IPS-NIHi11 (cell line): ENCODE results near the gene PRKCA.
"Not testable (repeated sequence)": the region's sequence is repeated elsewhere in the genome, so short reads cannot be mapped to it uniquely, and the experiment has no call there.

Source experiments
- DNase-seq: peaks from one replicate; pipeline ENCODE4 v3.0.0; 2012; ENCODE audit warnings: mixed read lengths, low spot score

PRKCA gene

GRCh38 chr17:66578781-66579489 is 276.5 kb downstream of the PRKCA start:
- no peak for DNase-seq

DNA sequence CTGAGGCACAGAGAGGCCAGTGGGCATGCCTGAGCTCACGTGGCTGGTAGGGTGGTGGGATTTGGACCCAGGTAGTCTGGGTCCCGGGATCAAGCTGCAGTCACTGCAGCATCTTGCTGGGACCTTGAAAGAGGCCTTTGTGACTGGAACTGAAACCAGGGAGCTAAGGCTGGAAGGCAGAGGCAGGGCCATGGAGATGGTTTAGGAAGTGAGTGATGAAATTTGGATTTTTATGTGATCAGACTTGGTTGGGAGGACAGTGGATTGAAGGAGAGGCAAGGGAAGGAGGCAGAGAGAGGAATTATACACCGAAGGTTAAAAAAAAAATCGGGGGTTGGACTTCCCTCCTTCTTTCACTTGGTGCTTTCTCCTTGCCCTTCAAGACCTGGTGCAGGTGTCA is 277.1 kb downstream of the PRKCA start:
- DNase-seq: no peak

GRCh38 chr17:66580184-66580955 is 278.0 kb downstream of the PRKCA start:
- peak; percentile 55 for DNase-seq

DNA sequence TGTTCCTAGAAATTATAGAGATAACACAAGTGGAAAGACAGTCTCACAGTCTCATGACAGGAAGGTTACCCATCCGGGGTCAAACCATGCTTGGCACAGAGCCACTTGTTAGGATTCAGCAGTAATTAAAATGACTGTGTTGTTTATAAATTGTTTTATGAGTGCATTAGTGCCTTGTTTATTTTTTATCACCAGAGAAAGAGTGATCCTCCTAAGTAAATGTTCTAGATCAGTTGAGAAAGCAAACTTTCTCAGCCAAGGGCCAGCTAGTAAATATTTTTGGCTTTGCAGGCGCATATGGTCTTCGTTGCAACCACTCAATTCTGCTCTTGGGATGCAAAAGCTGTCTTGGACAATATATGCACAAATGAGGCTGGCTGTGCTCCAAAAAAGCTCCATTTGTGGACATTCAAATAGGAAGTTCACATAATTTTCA is 278.6 kb downstream of the PRKCA start:
- DNase-seq: no peak

DNA sequence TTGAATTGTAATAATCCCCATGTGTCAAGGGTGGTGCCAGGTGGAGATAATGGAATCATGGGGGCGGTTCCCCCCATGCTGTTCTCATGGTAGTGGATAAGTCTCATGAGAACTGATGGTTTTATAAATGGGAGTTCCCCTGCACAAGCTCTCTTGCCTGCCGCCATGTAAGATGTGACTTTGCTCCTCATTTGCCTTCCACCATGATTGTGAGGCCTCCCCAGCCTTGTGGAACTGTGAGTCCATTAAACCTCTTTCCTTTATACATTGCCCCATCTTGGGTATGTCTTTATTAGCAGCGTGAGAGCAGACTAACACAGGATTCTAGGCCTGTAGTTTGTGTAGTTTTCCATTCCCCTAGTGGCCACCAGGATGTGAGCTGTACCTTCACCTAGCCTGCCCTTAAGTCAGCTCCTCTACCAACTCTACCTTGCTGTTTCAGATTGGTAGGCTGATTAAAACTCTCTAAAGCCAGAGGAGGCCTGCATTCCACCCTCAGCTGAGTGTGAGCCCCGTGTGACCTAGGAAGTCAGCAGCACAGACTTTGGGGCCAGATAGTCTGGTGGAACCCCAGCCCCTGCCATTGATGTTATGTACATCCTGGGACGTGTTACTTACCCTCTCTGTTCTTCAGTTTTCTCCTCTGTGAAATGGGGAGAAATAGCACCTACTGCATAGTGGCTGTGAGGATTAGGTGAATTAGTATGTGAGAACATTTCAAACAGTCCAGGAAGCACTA is 280.1 kb downstream of the PRKCA start:
- DNase-seq: no peak

DNA sequence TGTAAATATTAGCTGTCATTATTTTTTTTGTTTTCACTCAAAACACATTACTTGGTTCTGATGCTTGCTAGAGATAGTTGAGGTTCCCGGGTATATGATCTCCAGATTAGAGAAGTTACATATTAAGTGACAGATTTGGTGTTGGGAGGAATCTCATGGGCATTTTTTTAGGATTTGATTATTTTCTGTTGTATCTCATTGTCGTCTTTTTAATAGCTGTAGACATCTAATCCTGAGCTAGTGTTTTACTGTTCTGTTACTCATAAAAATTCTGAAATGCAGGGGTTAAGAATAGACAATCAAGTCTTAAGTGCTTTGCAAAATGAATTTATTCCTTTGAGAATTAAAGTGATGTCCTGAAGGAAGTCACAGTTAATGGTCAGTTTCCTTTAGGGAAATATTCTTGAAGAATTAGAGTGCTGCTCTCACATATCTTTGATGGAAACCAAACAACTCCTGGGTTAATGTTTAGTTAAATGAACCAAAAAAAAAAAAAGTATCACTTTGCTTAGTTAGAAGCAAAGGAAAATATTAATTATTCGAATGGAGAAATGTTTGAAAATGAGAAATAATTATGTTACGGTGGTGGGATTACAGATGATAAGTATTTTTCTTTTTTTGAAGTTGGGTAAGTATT is 280.8 kb downstream of the PRKCA start:
- DNase-seq: no peak

DNA sequence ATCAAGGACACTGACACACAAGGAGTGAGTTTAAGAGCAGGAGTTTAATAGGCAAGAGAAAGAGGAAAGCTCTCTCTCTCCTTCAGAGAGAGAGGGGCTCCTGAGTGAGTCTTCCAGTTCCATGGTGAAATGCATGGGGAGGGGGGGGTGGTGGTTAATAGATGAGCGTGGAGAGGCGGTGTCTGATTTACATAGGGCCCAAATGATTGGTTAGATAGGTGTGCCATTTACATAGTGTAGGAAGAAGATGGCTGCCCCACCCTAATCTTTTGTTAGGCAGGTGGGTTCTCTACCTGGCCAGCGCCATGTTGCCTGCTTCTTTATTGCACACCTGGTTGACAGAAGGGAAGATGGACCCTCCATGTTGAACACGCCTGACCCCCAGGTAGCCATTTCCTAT is 282.5 kb downstream of the PRKCA start:
- no peak for DNase-seq

GRCh38 chr17:66585472-66585871 is 283.1 kb downstream of the PRKCA start:
- no peak for DNase-seq

- no peak for DNase-seq
Measured at GRCh38 chr17:66589892-66590291, 287.5 kb downstream of the PRKCA start.

GRCh38 chr17:66593116-66593515 is 290.7 kb downstream of the PRKCA start:
- DNase-seq: no peak

- no peak for DNase-seq
Measured at GRCh38 chr17:66595893-66596292, 293.5 kb downstream of the PRKCA start.

- DNase-seq: no peak
Measured at GRCh38 chr17:66602659-66603384, 300.4 kb downstream of the PRKCA start.

DNA sequence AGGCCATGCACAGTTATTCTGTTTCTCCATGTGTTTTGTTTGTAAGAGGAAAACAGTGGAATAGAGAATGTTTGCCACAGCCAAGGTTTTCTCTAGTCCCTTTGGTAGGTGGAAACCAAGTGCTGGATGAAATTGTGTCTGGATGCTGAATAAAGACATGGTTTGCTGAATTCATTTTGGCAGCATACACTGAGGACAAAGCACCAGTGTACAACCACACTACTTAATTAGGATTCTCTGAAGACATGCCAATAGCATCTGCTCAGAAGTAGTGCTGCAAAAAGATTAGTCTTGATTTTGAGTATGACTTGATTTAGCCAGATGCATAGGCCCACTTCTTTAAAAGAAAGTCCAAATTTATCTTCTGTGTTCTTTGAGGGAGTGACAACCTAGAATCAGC is 302.0 kb downstream of the PRKCA start:
- no peak for DNase-seq

DNA sequence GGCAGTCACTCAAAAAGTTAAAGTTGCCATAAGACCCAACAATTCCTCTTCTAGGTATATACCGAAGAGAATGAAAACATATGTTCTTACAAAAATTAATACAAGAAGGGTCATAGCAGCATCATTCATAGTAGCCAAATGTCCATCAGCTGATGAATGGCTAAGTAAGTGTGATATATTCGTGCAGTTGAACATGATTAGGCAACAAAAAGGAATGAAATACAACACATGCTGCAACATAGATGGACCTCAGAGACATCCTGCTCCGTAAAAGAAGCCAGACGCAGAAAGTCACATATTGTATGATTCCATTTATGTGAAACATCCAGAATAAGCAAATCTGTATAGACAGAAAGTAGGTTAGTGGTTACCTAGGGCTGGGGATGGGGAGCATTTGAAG is 303.1 kb downstream of the PRKCA start:
- DNase-seq: no peak

GRCh38 chr17:66610361-66611133 is 308.1 kb downstream of the PRKCA start:
- no peak for DNase-seq

GRCh38 chr17:66611397-66611796 is 309.0 kb downstream of the PRKCA start:
- no peak for DNase-seq

- DNase-seq: no peak
Measured at GRCh38 chr17:66612993-66613392, 310.6 kb downstream of the PRKCA start.

- DNase-seq: no peak
Measured at GRCh38 chr17:66614469-66614868, 312.1 kb downstream of the PRKCA start.

DNA sequence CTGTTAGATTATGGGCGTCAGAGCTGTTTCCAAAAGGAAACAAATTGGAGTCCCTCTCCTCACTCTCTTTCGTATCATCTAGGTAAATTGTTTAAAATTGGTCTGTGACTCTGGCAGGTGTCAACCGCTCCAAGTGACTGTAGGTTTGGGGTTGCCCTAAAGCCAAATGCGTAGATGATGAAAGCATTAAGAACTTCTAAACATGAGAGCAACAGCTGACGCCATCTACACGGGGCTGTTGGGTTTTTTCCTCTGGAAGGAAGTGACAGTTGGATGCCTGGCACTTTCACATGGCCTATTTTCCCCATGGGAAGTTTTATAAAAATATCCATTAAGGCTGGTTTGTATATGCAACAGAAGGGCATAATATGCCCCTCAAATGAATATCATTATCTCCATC is 316.8 kb downstream of the PRKCA start:
- DNase-seq: no peak

DNA sequence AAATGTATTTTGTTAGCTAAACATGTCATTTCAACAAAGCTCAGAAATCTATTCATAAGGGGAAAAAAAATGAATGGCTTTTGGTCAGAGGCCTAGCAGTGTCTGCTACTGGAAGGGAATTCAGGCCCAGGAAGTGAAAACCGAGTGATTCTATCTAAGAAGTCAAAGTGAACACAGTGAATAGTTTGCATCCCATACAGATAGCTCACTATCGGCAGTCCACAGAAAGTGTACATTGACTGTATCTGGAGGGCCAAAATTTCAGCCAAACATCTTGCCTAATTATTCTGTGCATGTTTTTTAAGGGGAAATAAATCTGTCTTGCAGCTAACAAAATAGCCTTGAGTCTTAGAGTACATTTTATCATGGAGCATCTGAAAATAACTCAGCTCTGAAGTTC is 318.1 kb downstream of the PRKCA start:
- DNase-seq: no peak

DNA sequence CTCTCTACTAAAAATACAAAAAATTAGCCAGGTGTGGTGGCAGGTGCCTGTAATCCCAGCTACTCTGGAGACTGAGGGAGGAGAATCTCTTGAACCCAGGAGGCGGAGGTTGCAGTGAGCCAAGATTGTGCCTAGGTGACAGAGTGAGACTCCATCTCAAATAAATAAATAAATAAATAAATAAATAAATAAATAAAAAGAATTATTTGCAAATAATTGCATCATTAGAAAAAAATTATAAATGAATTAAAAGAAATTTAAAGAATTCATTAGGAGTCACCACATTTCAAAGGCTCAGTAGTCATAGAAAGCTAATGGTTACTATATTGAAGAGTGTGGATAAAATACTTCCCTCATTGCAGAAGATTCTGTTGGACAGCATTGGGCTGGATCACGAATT is 322.2 kb downstream of the PRKCA start:
- not testable (repeated sequence) for DNase-seq
